ENCODE data around the gene FEM1C.

FEM1C gene

DNA sequence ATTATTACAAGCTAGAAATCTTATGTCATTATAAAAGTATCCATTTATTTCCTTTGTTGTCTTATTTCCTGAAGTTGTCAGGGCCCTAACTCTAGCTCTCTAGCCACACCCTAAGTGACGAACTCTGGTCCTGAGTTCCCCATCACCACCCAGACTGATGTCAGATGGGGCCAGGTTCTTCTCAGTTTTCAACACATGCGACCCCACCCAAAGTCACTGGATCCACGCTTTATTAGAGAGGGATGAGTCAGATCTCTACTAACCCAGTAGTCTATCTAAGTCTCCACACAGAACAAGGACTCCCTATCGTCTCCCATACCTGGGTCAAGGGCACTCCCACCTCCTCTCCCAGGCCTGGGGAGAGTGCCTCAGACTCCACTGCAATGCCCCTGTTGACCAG is 6.8 kb upstream of the FEM1C start:
- no peak for DNase-seq (ENCODE audit: low read depth in 1 of 2, low spot score in 1 of 2)
- no peaks in the 10 kb centered on the region for H3K27me3 ChIP-seq (ENCODE audit: insufficient read depth, poor library complexity, severe bottlenecking)
- H3K4me3 ChIP-seq (replicated peaks; ENCODE audit: insufficient read depth, low read length), result no peak overlapping the region
- H3K27ac ChIP-seq (replicated peaks), result no peak overlapping the region
- TF ChIP-seq POLR2AphosphoS5 (IDR thresholded peaks at IDR 0.05; ENCODE audit: low read depth) (no peak), SPI1 (IDR thresholded peaks at IDR 0.05; ENCODE audit: borderline replicate concordance, low read depth) (no peak), GABPA (IDR thresholded peaks at IDR 0.05; ENCODE audit: low read depth) (no peak)
- TF ChIP-seq, protein P1, sequence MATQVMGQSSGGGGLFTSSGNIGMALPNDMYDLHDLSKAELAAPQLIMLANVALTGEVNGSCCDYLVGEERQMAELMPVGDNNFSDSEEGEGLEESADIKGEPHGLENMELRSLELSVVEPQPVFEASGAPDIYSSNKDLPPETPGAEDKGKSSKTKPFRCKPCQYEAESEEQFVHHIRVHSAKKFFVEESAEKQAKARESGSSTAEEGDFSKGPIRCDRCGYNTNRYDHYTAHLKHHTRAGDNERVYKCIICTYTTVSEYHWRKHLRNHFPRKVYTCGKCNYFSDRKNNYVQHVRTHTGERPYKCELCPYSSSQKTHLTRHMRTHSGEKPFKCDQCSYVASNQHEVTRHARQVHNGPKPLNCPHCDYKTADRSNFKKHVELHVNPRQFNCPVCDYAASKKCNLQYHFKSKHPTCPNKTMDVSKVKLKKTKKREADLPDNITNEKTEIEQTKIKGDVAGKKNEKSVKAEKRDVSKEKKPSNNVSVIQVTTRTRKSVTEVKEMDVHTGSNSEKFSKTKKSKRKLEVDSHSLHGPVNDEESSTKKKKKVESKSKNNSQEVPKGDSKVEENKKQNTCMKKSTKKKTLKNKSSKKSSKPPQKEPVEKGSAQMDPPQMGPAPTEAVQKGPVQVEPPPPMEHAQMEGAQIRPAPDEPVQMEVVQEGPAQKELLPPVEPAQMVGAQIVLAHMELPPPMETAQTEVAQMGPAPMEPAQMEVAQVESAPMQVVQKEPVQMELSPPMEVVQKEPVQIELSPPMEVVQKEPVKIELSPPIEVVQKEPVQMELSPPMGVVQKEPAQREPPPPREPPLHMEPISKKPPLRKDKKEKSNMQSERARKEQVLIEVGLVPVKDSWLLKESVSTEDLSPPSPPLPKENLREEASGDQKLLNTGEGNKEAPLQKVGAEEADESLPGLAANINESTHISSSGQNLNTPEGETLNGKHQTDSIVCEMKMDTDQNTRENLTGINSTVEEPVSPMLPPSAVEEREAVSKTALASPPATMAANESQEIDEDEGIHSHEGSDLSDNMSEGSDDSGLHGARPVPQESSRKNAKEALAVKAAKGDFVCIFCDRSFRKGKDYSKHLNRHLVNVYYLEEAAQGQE (IDR thresholded peaks at IDR 0.05; ENCODE audit: insufficient replicate concordance, low read depth), result no peak
- TF ChIP-seq, protein P2, sequence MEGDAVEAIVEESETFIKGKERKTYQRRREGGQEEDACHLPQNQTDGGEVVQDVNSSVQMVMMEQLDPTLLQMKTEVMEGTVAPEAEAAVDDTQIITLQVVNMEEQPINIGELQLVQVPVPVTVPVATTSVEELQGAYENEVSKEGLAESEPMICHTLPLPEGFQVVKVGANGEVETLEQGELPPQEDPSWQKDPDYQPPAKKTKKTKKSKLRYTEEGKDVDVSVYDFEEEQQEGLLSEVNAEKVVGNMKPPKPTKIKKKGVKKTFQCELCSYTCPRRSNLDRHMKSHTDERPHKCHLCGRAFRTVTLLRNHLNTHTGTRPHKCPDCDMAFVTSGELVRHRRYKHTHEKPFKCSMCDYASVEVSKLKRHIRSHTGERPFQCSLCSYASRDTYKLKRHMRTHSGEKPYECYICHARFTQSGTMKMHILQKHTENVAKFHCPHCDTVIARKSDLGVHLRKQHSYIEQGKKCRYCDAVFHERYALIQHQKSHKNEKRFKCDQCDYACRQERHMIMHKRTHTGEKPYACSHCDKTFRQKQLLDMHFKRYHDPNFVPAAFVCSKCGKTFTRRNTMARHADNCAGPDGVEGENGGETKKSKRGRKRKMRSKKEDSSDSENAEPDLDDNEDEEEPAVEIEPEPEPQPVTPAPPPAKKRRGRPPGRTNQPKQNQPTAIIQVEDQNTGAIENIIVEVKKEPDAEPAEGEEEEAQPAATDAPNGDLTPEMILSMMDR (IDR thresholded peaks at IDR 0.05; ENCODE audit: insufficient read depth, low read length), result no peak

DNA sequence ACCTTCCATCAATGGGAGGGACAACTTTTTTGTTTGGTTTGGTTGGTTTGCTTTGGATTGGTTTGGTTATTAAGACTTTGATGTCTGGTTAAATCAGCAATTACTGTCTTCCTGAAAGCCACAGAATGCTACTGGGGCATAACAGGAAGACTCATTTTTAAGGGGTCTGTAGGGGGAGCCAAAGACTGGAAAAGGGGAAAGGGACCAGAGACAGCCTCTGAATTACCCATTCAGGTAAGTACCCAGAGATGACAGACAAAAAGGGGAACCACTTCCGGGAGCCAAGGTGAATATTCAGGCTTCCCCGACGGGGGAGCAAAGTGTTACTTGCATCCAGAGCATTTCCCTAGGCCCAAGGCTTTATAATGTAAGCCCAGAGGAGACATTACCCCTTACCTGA is 4.6 kb upstream of the FEM1C start:
- Histone ChIP-seq H3K4me3 (replicated peaks; ENCODE audit: insufficient read depth, low read length) (no peak overlapping the region), H3K27ac (replicated peaks) (no peak overlapping the region), H3K27me3 (ENCODE audit: insufficient read depth, poor library complexity, severe bottlenecking) (no peaks in the 10 kb centered on the region)
- TF ChIP-seq, protein P1 (IDR thresholded peaks at IDR 0.05; ENCODE audit: insufficient replicate concordance, low read depth), result no peak
- TF ChIP-seq GABPA (IDR thresholded peaks at IDR 0.05; ENCODE audit: low read depth) (no peak), POLR2AphosphoS5 (IDR thresholded peaks at IDR 0.05; ENCODE audit: low read depth) (no peak), SPI1 (IDR thresholded peaks at IDR 0.05; ENCODE audit: borderline replicate concordance, low read depth) (no peak)
- TF ChIP-seq, protein P2 (IDR thresholded peaks at IDR 0.05; ENCODE audit: insufficient read depth, low read length), result no peak
- no peak for DNase-seq (ENCODE audit: low read depth in 1 of 2, low spot score in 1 of 2)

DNA sequence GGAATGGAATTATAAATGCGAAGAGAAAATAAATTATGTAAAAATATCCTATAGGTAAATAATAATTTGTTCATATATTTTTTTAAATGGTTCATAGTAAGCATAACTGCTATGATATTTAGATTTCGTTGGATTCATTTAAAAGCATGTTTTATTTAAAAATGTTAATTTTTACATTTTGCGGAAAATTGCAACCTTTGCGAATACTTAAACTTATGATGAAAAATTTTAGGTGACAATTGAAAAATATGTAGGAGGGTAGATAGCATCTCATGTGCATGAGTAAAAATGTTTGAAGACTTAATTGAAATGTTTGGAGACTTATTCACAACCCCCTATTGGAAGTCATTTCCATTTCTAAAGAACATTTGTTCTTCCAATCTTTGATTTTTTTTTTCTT is 4.1 kb upstream of the FEM1C start:
- TF ChIP-seq, protein P1 (IDR thresholded peaks at IDR 0.05; ENCODE audit: insufficient replicate concordance, low read depth), result no peak
- TF ChIP-seq, protein P2 (IDR thresholded peaks at IDR 0.05; ENCODE audit: insufficient read depth, low read length), result no peak
- TF ChIP-seq GABPA (IDR thresholded peaks at IDR 0.05; ENCODE audit: low read depth) (no peak), SPI1 (IDR thresholded peaks at IDR 0.05; ENCODE audit: borderline replicate concordance, low read depth) (no peak)
- Histone ChIP-seq H3K27me3 (ENCODE audit: insufficient read depth, poor library complexity, severe bottlenecking) (no peaks in the 10 kb centered on the region), H3K4me3 (replicated peaks; ENCODE audit: insufficient read depth, low read length) (no peak overlapping the region), H3K27ac (replicated peaks) (no peak overlapping the region)
- no peak for DNase-seq (ENCODE audit: low read depth in 1 of 2, low spot score in 1 of 2)
